Tibial nerve (tissue), 4 donors: ENCODE results near the gene FAS.

Source experiments
- EP300 ChIP-seq, 2 donors: sonication (generic); formaldehyde crosslinking; IDR thresholded peaks; one replicate each; pipeline ENCODE4 v1.6.1; 2017; ENCODE audit warnings: antibody characterized with exemption in 2 of 2, mild to moderate bottlenecking in 1 of 2
- POLR2A ChIP-seq, 2 donors: fragments of 450-650 bp; IDR thresholded peaks; one replicate each; pipeline ENCODE4 v1.6.1; 2017; ENCODE audit warnings: antibody characterized with exemption in 2 of 2, mild to moderate bottlenecking in 2 of 2, moderate library complexity in 2 of 2
- TF ChIP-seq, protein P1 (sequence below), 5 experiments: fragments of 200-600 bp in 3 of 5; fragments of 450-650 bp in 2 of 5; sonication (generic) in 3 of 5; IDR thresholded peaks; one replicate each; pipeline ENCODE4 v1.5.1; 2016 to 2019; ENCODE audit warnings: antibody characterized with exemption in 5 of 5, mild to moderate bottlenecking in 3 of 5, moderate library complexity in 2 of 5

DNA sequence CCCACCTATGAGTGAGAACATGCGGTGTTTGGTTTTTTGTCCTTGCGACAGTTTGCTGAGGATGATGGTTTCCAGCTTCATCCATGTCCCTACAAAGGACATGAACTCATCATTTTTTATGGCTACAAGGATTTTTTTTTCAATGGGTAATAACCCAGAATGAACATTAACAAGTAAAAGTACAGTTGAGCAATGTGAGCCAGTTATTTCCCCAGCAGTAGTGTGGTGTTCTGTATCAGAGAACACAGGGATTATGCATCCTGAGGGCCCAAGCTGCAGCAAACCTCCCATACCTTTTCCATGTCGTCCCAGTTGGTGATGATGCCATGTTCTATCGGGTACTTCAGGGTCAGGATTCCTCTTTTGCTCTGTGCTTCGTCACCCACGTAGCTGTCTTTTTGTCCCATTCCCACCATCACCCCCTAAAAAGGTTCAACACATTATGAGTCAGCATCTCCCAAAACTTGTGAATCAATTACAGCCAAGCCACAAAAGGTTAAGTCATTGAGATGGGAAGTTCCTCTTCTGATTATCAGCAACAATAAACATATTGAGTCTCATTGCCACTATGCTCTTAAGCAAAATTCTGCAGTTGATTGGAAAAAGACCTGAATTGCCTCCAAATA, 43.5 kb upstream of the FAS start:
- TF ChIP-seq, protein P1, sequence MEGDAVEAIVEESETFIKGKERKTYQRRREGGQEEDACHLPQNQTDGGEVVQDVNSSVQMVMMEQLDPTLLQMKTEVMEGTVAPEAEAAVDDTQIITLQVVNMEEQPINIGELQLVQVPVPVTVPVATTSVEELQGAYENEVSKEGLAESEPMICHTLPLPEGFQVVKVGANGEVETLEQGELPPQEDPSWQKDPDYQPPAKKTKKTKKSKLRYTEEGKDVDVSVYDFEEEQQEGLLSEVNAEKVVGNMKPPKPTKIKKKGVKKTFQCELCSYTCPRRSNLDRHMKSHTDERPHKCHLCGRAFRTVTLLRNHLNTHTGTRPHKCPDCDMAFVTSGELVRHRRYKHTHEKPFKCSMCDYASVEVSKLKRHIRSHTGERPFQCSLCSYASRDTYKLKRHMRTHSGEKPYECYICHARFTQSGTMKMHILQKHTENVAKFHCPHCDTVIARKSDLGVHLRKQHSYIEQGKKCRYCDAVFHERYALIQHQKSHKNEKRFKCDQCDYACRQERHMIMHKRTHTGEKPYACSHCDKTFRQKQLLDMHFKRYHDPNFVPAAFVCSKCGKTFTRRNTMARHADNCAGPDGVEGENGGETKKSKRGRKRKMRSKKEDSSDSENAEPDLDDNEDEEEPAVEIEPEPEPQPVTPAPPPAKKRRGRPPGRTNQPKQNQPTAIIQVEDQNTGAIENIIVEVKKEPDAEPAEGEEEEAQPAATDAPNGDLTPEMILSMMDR (IDR thresholded peaks at IDR 0.05), result no peak
- TF ChIP-seq POLR2A (IDR thresholded peaks at IDR 0.05) (no peak), EP300 (IDR thresholded peaks at IDR 0.05) (no peak)
